Measurements from ENCODE around the gene KCTD14. TPM values are rescaled to one million over a fixed set of nuclear protein-coding genes. Genes with fewer than 3 reads are reported as not detected.

KCTD14 gene
- total and polyA plus RNA-seq, 2 of the 4 experiments (the other 2 are of a cell fraction) = 0.90 to 0.97 TPM

DNA sequence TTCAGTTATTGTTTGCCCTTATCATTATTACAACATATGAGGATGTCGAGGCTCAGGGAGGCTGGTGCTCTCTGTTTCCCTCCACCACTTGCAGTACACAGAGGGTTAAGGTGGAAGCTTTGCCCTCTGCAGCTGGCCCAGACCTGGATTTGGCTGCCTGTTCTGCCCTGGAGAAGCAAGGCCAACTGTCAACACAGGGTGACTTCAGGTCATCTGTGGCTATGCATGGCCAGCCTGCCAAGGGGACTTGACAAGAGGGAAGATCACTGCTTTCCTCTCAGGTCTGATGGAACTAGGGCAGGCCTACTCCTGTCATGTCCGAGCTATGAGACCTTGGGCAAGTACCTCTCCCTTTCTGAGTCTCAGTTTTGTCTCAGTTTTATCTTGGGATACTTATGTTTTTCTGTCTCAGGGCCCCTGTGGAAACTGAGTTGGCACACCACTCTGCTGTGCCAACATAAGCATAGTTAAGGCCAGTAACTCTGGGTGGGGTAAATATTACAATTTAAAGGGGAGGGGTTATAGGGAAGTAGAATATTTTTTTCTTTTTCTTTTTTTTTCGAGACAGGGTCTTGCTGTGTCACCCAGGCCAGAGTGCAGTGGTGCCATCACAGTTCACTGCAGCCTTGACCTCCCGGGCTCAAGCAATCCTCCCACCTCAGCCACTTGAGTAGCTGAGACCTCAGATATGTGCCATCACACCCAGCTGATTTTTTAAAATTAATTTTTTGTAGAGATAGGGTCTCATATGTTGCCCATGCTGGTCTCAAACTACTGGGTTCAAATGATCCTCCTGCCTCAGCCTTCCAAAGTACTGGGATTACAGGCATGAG, 38.2 kb upstream of the KCTD14 start:
- no peak overlapping the region for H2BK20ac ChIP-seq (ENCODE audit: low read depth, low read length)
- intact Hi-C loops (cut with micrococcal nuclease) = no loop called here
- H3K14ac ChIP-seq (replicated peaks; ENCODE audit: low read depth, low read length) = no peak overlapping the region
- TF ChIP-seq NFE2L2 (IDR thresholded peaks at IDR 0.05; ENCODE audit: low read depth, low read length) = no peak
- no peak for TF ChIP-seq MXI1 (IDR thresholded peaks at IDR 0.05; ENCODE audit: borderline replicate concordance, low read depth, low read length)
- TF ChIP-seq POLR2A (IDR thresholded peaks at IDR 0.05; ENCODE audit: low read depth, low read length) = no peak
- TF ChIP-seq CHD1 (IDR thresholded peaks at IDR 0.05; ENCODE audit: low read depth, low read length) = no peak
- TF ChIP-seq RCOR1 (IDR thresholded peaks at IDR 0.05; ENCODE audit: insufficient replicate concordance, low read length) = no peak
- TF ChIP-seq RAD21 (IDR thresholded peaks at IDR 0.05; ENCODE audit: low read length) = no peak
- TF ChIP-seq MAZ (IDR thresholded peaks at IDR 0.05; ENCODE audit: borderline replicate concordance, low read depth, low read length) = no peak
- no peak for TF ChIP-seq MAFK (IDR thresholded peaks at IDR 0.05; ENCODE audit: low read depth, low read length)
- TF ChIP-seq CEBPB (IDR thresholded peaks at IDR 0.05; ENCODE audit: low read depth, low read length) = no peak
- TF ChIP-seq ELK1 (IDR thresholded peaks at IDR 0.05; ENCODE audit: borderline replicate concordance, low read depth, low read length) = no peak
- H3K36me3 ChIP-seq (ENCODE audit: control insufficient read depth, insufficient read depth, low read length) = no peaks in the 10 kb centered on the region
- peak overlapping the region; percentile 7; the same call in 1 of the 2 replicates for H2AK5ac ChIP-seq (ENCODE audit: low read depth, low read length)
- POLR2A ChIA-PET (ENCODE audit: unreplicated experiment) = no interaction called here
- ATAC-seq (ENCODE audit: low read depth) (peak; percentile 34), DNase-seq (no peak)
- WGBS, 2 experiments (ENCODE audit: extremely low coverage in 2 of 2, insufficient read length in 1 of 2) = no CpG with 5 or more reads among the region's 4 CpGs
- no peak overlapping the region for H3K27ac ChIP-seq (ENCODE audit: insufficient read depth, low read length)
- no peak overlapping the region for H2AFZ ChIP-seq (replicated peaks; ENCODE audit: low read length, poor library complexity)
- H3K9ac ChIP-seq (ENCODE audit: low read depth, low read length) = no peak overlapping the region
- BruUV-seq (replicated peaks) = no TSS peak
- peaks cover 3% of the 10 kb centered on the region; the same call in 1 of the 2 replicates for H3K9me1 ChIP-seq (ENCODE audit: insufficient read depth, low read length)
- no peaks in the 10 kb centered on the region; the same call in none of the 2 replicates for H3K4me1 ChIP-seq (ENCODE audit: control insufficient read depth, insufficient read depth, low read length)
- H2AK9ac ChIP-seq (replicated peaks; ENCODE audit: low read depth, low read length, poor library complexity) = no peak overlapping the region
- H3K9me3 ChIP-seq (ENCODE audit: control insufficient read depth, insufficient read depth, low read length) = no peaks in the 10 kb centered on the region
- H3K4me2 ChIP-seq (ENCODE audit: low read depth, low read length) = no peak overlapping the region
- H3K4me3 ChIP-seq (ENCODE audit: insufficient read depth, low read depth, low read length) = no peak overlapping the region
- H4K20me1 ChIP-seq (ENCODE audit: insufficient read depth, low read length) = no peaks in the 10 kb centered on the region
- dilution Hi-C loops (cut with HindIII; ENCODE audit: low sequenced_read_pairs, unreplicated experiment) = no loop called here
- H2BK15ac ChIP-seq (ENCODE audit: low read depth, low read length) = no peak overlapping the region
- H2BK5ac ChIP-seq (ENCODE audit: low read depth, low read length, poor library complexity, severe bottlenecking) = no peak overlapping the region
- H3K79me1 ChIP-seq (ENCODE audit: low read depth in 1 of 2, low read length in 2 of 2) = peaks cover 0 to 10% of the 10 kb centered on the region in 2 experiments; a peak in 2 of 4 replicates
- in situ Hi-C loops (cut with MboI; ENCODE audit: low sequenced_read_pairs) = no loop called here
- no peak overlapping the region for H4K91ac ChIP-seq (ENCODE audit: insufficient read depth, low read depth, low read length)
- H2BK120ac ChIP-seq (ENCODE audit: low read depth, low read length) = no peak overlapping the region
- no peak overlapping the region for H3K18ac ChIP-seq (ENCODE audit: low read depth, low read length)
- no peak overlapping the region for H3K56ac ChIP-seq (ENCODE audit: extremely low read depth, insufficient read depth, low read length)
- no peak overlapping the region for H3K4ac ChIP-seq (ENCODE audit: low read depth, low read length)
- no peaks in the 10 kb centered on the region for H3K27me3 ChIP-seq (ENCODE audit: control insufficient read depth, insufficient read depth, low read length)
- CTCF ChIA-PET = interaction anchor here (0.9 kb wide), 1 partner anchor 10 kb away, joined by 6 read pairs; no protein-coding TSS in a partner anchor
- no peak overlapping the region for H4K5ac ChIP-seq (ENCODE audit: low read depth, low read length)
- no peak overlapping the region for H4K8ac ChIP-seq (ENCODE audit: low read depth in 2 of 2, low read length in 2 of 2)
- no peak overlapping the region for H3K23ac ChIP-seq (ENCODE audit: low read depth, low read length)
